ENCODE results near the gene MTFMT.

DNA sequence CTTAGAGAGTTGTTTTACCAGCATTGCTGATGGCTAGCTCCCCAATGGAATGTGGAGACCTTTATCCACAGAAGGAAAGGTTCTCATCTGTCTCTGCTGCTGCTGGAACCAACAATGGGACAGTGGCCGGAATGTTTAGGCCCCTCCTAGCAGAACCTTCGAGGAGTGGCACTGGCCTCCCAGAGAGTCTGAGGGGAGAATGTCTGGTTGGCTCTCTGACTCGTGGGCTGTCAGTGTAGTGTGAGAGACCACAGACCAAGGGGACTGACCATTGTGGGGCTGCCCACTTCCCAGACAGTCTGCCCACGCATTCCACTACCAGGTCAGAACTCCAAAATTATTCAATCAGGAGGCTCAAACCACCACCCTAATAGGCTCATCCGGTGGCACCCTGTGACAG is 33.3 kb upstream of the MTFMT start:
- no peak for TF ChIP-seq EZH2 (IDR thresholded peaks at IDR 0.05)
- no peak for TF ChIP-seq EZH2phosphoT487 (IDR thresholded peaks at IDR 0.05)
